ENCODE results near the gene FIP1L1. TPM values are rescaled to one million over a fixed set of nuclear protein-coding genes. Genes with fewer than 3 reads are reported as not detected.

Gene FIP1L1
- total and polyA plus RNA-seq, 2 donors (not counting 1 experiment from before 2014, with no cell fraction given), result 19.0 to 79.3 TPM

GRCh38 chr4:53502094-53502493 lies 124.7 kb downstream of the FIP1L1 start:
- Mint-ChIP-seq H3K9me3 (ENCODE audit: insufficient read depth) (no peaks in the 10 kb centered on the region), H3K27ac (no peak overlapping the region), H3K4me1 (no peaks in the 10 kb centered on the region), H3K27me3 (peaks cover 4% of the 10 kb centered on the region), H3K4me3 (no peak overlapping the region)
- Histone ChIP-seq H3K4me1 (ENCODE audit: control insufficient read depth in 2 of 2, insufficient read depth in 2 of 2, low read length in 2 of 2) (no peaks in the 10 kb centered on the region), H3K36me3 (replicated peaks in 1 of 2; ENCODE audit: control extremely low read depth in 1 of 2, control insufficient read depth in 1 of 2, extremely low read depth in 1 of 2, insufficient read depth in 2 of 2, low read length in 1 of 2) (no peaks in the 10 kb centered on the region), H2AFZ (ENCODE audit: insufficient read depth, low read depth, low read length, poor library complexity, severe bottlenecking) (no peak overlapping the region), H3K9ac (ENCODE audit: low read length) (no peak overlapping the region), H4K20me1 (ENCODE audit: control insufficient read depth, insufficient read depth, low read length, poor library complexity, severe bottlenecking) (no peaks in the 10 kb centered on the region), H3K4me3 (ENCODE audit: control extremely low read depth in 1 of 5, extremely low read depth in 1 of 5, insufficient read depth in 1 of 5, low read depth in 2 of 5, low read length in 4 of 5) (no peak overlapping the region), H3K27ac (ENCODE audit: low read length in 2 of 2) (no peak overlapping the region), H3K79me2 (ENCODE audit: control insufficient read depth, insufficient read depth, low read length) (no peaks in the 10 kb centered on the region), H3K27me3 (replicated peaks in 1 of 4; ENCODE audit: control extremely low read depth in 1 of 4, control insufficient read depth in 3 of 4, insufficient read depth in 4 of 4, low read length in 3 of 4) (no peaks in the 10 kb centered on the region), H3K9me3 (ENCODE audit: control extremely low read depth in 1 of 3, control insufficient read depth in 2 of 3, insufficient read depth in 1 of 3, low read length in 2 of 3) (no peaks in the 10 kb centered on the region), H3K4me2 (replicated peaks; ENCODE audit: low read depth, low read length, poor library complexity, severe bottlenecking) (no peak overlapping the region)
- ATAC-seq (ENCODE audit: low read depth) (no peak), DNase-seq (no peak)
- intact Hi-C loops (cut with micrococcal nuclease), result no loop called here
- no CpG with 5 or more reads among the region's 1 CpG for WGBS (ENCODE audit: insufficient coverage)
- ChIA-PET CTCF (no interaction called here), POLR2A (no interaction called here)
- TF ChIP-seq EZH2 (IDR thresholded peaks at IDR 0.05; ENCODE audit: borderline replicate concordance, insufficient read depth, low read depth, low read length, poor library complexity, severe bottlenecking) (no peak), CTCF (IDR thresholded peaks at IDR 0.05) (no peak)

GRCh38 chr4:53505947-53506346 lies 128.5 kb downstream of the FIP1L1 start:
- intact Hi-C loops (cut with micrococcal nuclease), result no loop called here
- H3K4me2 ChIP-seq (replicated peaks; ENCODE audit: low read depth, low read length, poor library complexity, severe bottlenecking), result no peak overlapping the region
- no peaks in the 10 kb centered on the region for H3K9me3 ChIP-seq (ENCODE audit: control extremely low read depth in 1 of 3, control insufficient read depth in 2 of 3, insufficient read depth in 1 of 3, low read length in 2 of 3)
- POLR2A ChIA-PET, result no interaction called here
- no peak for ATAC-seq (ENCODE audit: low read depth)
- Mint-ChIP-seq H3K4me3 (no peak overlapping the region), H3K27me3 (peaks cover 11% of the 10 kb centered on the region), H3K4me1 (no peaks in the 10 kb centered on the region), H3K27ac (peak overlapping the region; percentile 4), H3K9me3 (ENCODE audit: insufficient read depth) (no peaks in the 10 kb centered on the region)
- 100% methylated on average over 1 of the region's 2 CpGs for WGBS (ENCODE audit: insufficient coverage)
- H3K36me3 ChIP-seq (replicated peaks in 1 of 2; ENCODE audit: control extremely low read depth in 1 of 2, control insufficient read depth in 1 of 2, extremely low read depth in 1 of 2, insufficient read depth in 2 of 2, low read length in 1 of 2), result no peaks in the 10 kb centered on the region
- CTCF ChIA-PET, result no interaction called here
- no peak overlapping the region for H3K27ac ChIP-seq (ENCODE audit: low read length in 2 of 2)
- no peaks in the 10 kb centered on the region for H4K20me1 ChIP-seq (ENCODE audit: control insufficient read depth, insufficient read depth, low read length, poor library complexity, severe bottlenecking)
- no peak overlapping the region for H2AFZ ChIP-seq (ENCODE audit: insufficient read depth, low read depth, low read length, poor library complexity, severe bottlenecking)
- no peak for DNase-seq
- peaks cover 0 to 2% (median 0%) of the 10 kb centered on the region in 4 experiments for H3K27me3 ChIP-seq (replicated peaks in 1 of 4; ENCODE audit: control extremely low read depth in 1 of 4, control insufficient read depth in 3 of 4, insufficient read depth in 4 of 4, low read length in 3 of 4)
- H3K79me2 ChIP-seq (ENCODE audit: control insufficient read depth, insufficient read depth, low read length), result no peaks in the 10 kb centered on the region
- no peaks in the 10 kb centered on the region for H3K4me1 ChIP-seq (ENCODE audit: control insufficient read depth in 2 of 2, insufficient read depth in 2 of 2, low read length in 2 of 2)
- H3K9ac ChIP-seq (ENCODE audit: low read length), result no peak overlapping the region
- no peak overlapping the region for H3K4me3 ChIP-seq (ENCODE audit: control extremely low read depth in 1 of 5, extremely low read depth in 1 of 5, insufficient read depth in 1 of 5, low read depth in 2 of 5, low read length in 4 of 5)
- TF ChIP-seq CTCF (IDR thresholded peaks at IDR 0.05) (no peak), EZH2 (IDR thresholded peaks at IDR 0.05; ENCODE audit: borderline replicate concordance, insufficient read depth, low read depth, low read length, poor library complexity, severe bottlenecking) (no peak)

All from B cell (primary cell).